IPS DF 6.9 (cell line): ENCODE results near the gene S100A14.
"Not testable (repeated sequence)": the region's sequence is repeated elsewhere in the genome, so short reads cannot be mapped to it uniquely, and the experiment has no call there.

Experiments used
- DNase-seq: peaks from one replicate; pipeline ENCODE4 v3.0.0-alpha.2; 2013; ENCODE audit warnings: low read depth, low spot score
- H3K27ac ChIP-seq: one replicate; pipeline ENCODE4 v1.5.1; 2013; ENCODE audit warnings: low read length, control low read depth
- H3K27me3 ChIP-seq: 2 replicates; pipeline ENCODE4 v1.6.1; 2013; ENCODE audit warnings: mild to moderate bottlenecking, low read length; ENCODE audit not compliant: control insufficient read depth, insufficient read depth
- H3K36me3 ChIP-seq: 2 replicates; pipeline ENCODE4 v1.6.1; 2013; ENCODE audit warnings: low read length; ENCODE audit not compliant: control insufficient read depth, insufficient read depth
- H3K4me1 ChIP-seq: 2 replicates; pipeline ENCODE4 v1.6.1; 2013; ENCODE audit warnings: low read length; ENCODE audit not compliant: control insufficient read depth, insufficient read depth
- H3K4me3 ChIP-seq: 2 replicates; pipeline ENCODE4 v1.5.1; 2013; ENCODE audit warnings: mild to moderate bottlenecking, low read length
- H3K9me3 ChIP-seq: 2 replicates; pipeline ENCODE4 v1.6.1; 2013; ENCODE audit warnings: low read length, inconsistent platforms; ENCODE audit not compliant: control insufficient read depth, insufficient read depth
- WGBS: extraction: QIAGEN DNeasy Blood & Tissue Kit; methylation state at CpG from one replicate; pipeline ENCODE4 v1.1.7; 2013; ENCODE audit warnings: mixed read lengths, missing lambda C conversion rate; ENCODE audit not compliant: insufficient read length, insufficient coverage; 5-methylcytosine and 5-hydroxymethylcytosine counted together

Gene S100A14

DNA sequence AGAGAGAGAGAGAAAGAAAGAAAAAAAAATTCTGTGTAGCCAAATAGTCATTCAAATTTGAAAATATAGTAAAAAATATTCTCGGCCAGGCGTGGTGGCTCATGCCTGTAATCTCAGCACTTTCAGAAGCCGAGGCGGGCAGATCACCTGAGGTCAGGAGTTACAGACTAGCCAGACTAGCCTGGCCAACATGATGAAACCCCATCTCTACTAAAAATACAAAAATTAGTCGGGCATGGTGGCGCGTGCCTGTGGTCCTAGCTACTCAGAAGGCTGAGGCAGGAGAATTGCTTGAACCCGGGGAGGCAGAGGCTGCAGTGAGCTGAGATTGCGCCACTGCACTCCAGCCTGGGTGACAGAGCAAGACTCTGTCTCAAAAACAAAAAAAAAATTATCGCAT lies 28.1 kb downstream of the S100A14 start:
- not testable (repeated sequence) for H3K36me3 ChIP-seq, H3K4me3 ChIP-seq, H3K9me3 ChIP-seq, H3K4me1 ChIP-seq, H3K27ac ChIP-seq, DNase-seq, H3K27me3 ChIP-seq
- WGBS = no CpG with 5 or more reads among the region's 10 CpGs

DNA sequence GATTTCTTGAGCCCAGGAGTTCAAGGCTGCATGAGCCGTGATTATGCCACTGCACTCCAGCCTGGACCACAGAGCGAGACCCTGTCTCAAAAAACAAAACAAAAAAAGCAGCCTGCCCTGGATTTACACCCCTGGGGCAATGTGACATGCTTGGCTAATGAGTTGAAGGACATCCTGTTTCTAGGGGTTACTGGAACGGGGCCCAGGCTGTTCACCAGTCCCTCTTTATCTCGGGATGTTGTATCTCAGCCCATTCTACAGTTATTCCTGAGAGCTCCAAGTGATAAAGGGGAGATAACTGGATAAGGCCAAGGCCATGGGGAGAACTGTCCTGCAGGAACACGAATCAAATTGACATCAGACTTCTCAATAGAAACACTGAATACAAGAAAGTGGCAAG lies 28.8 kb downstream of the S100A14 start:
- Histone ChIP-seq H3K9me3 (no peaks in the 10 kb centered on the region), H3K27ac (no peak overlapping the region), H3K27me3 (no peaks in the 10 kb centered on the region), H3K4me3 (no peak overlapping the region), H3K4me1 (no peaks in the 10 kb centered on the region), H3K36me3 (no peaks in the 10 kb centered on the region)
- DNase-seq = no peak
- no CpG with 5 or more reads among the region's 5 CpGs for WGBS

DNA sequence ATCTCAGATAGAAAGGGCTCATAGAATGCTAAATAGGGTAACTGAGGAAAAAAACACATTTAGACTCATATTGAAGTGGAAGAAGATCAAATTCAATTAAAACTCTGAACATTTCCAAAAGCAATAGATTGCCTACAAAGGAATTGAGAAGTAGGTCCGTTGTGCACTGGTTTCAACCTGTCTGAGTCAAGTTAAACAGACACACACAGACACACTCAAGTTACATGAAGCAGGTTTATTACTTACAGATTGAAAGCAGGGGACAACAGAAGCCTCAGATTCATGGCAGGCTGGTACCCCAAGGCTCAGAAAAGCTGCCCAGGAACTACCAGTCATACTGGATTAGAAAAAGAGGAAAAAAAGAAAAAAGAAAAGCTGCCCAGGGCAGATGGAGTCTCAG lies 29.8 kb downstream of the S100A14 start:
- Histone ChIP-seq H3K4me3 (no peak overlapping the region), H3K27ac (no peak overlapping the region), H3K36me3 (no peaks in the 10 kb centered on the region), H3K4me1 (no peaks in the 10 kb centered on the region), H3K27me3 (no peaks in the 10 kb centered on the region), H3K9me3 (no peaks in the 10 kb centered on the region)
- DNase-seq = no peak
- WGBS = no CpG with 5 or more reads among the region's 1 CpG

DNA sequence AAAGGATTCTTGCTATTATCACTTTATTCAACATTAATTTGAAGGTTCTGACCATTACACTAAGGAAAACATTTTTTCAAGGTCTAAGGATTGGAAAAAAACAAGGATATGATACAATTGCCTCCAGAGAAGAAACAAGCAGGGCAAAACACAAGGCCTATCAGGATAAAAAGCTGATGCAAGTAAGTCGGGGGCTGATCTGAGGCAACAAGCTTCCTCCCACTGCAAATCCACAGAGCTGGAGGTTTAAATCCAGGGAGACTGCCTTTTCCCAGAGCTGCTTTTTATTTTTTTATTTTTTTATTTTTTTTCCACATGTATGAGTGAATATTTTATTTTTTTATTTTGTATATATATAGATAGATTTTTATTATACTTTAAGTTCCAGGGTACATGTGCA lies 31.1 kb downstream of the S100A14 start:
- Histone ChIP-seq H3K27ac (no peak overlapping the region), H3K27me3 (no peaks in the 10 kb centered on the region), H3K36me3 (no peaks in the 10 kb centered on the region), H3K9me3 (no peaks in the 10 kb centered on the region), H3K4me1 (no peaks in the 10 kb centered on the region), H3K4me3 (no peak overlapping the region)
- DNase-seq = no peak
- no CpG with 5 or more reads among the region's 1 CpG for WGBS

DNA sequence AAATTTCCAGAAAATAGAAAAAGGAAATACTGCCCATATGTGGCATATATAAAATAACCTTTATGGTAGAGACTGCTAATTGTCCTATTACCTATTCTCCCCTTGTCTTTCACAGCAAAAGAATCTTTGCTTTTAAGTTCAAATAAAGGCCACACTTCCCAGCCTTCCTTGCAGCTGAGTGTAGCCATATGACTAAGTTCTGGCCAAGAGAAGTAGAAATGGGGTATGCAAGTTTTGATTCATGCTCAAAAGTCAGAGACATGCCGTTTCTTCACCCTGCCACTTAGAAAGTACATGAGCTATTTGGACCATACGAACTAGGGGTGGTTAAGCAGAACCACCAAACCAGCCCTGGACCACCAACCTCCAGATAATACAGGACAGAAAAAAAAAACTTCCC lies 32.1 kb downstream of the S100A14 start:
- Histone ChIP-seq H3K36me3 (no peaks in the 10 kb centered on the region), H3K27ac (no peak overlapping the region), H3K4me3 (no peak overlapping the region), H3K27me3 (no peaks in the 10 kb centered on the region), H3K9me3 (no peaks in the 10 kb centered on the region), H3K4me1 (no peaks in the 10 kb centered on the region)
- no CpG with 5 or more reads among the region's 2 CpGs for WGBS
- no peak for DNase-seq

DNA sequence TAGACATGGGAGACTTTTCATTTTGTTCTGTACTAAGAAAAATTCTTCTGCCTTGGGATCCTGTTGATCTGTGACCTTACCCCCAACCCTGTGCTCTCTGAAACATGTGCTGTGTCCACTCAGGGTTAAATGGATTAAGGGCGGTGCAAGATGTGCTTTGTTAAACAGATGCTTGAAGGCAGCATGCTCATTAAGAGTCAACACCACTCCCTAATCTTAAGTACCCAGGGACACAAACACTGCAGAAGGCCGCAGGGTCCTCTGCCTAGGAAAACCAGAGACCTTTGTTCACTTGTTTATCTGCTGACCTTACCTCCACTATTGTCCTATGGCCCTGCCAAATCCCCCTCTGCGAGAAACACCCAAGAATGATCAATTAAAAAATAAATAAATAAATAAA lies 32.6 kb downstream of the S100A14 start:
- WGBS = no CpG with 5 or more reads among the region's 3 CpGs
- DNase-seq, H3K4me1 ChIP-seq: not testable (repeated sequence)

DNA sequence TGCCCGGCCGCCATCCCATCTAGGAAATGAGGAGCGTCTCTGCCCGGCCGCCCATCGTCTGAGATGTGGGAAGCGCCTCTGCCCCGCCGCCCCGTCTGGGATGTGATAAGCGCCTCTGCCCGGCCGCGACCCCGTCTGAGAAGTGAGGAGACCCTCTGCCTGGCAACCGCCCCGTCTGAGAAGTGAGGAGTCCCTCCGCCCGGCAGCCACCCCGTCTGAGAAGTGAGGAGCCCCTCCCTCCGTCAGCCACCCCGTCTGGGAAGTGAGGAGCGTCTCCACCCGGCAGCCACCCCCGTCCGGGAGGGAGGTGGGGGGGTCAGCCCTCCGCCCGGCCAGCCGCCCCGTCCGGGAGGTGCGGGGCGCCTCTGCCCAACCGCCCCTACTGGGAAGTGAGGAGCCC lies 33.3 kb downstream of the S100A14 start:
- WGBS = no CpG with 5 or more reads among the region's 34 CpGs

More for the DNA sequence above, 32.6 kb downstream of the S100A14 start:
- not testable (repeated sequence) for H3K36me3 ChIP-seq, H3K9me3 ChIP-seq, H3K27me3 ChIP-seq, H3K27ac ChIP-seq, H3K4me3 ChIP-seq

DNA sequence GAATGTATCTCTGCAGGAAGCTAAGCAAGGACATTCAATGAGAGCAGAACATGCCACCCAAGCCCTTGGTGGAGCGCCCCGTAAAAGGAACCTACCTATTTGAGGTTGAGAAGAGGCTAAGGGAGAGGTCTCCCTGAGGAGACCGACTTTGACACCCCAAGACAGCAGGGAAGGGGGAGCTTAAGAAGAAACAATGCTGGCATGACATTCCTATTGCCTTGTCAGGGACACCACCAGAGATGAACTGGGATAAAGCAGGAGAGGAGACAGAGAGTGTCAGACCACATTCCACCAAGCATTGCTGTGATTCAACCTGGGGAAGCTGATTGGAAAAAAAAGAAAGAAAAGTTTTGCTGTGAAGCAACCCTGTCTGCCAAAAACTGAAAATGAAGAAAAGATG lies 37.2 kb downstream of the S100A14 start:
- no CpG with 5 or more reads among the region's 3 CpGs for WGBS
- no peak overlapping the region for H3K27ac ChIP-seq
- DNase-seq = no peak

More for the DNA sequence above, 33.3 kb downstream of the S100A14 start:
- not testable (repeated sequence) for H3K9me3 ChIP-seq, H3K4me3 ChIP-seq, H3K27me3 ChIP-seq, H3K4me1 ChIP-seq, H3K36me3 ChIP-seq, H3K27ac ChIP-seq, DNase-seq

DNA sequence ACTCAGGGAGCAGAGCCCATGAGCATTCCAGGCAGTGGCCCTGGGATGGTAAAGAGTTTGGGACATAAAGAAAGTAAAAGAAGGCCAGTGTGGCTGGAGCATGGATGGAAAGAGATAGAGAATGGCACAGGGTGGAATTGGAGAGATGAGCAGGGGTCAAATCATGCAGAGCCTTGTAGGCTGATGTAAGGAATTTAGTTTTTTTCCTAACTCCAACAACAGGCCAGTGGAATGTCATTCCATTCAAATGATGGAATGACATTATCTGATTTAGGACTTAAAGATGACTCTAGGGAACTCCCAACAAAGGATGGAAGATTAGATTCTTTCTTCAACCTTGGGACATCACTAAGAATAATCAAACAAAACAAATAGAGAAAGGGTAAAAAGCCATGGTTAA lies 37.6 kb downstream of the S100A14 start:
- no peak overlapping the region for H3K27ac ChIP-seq
- no peak for DNase-seq
- H3K9me3 ChIP-seq = no peaks in the 10 kb centered on the region
- no peaks in the 10 kb centered on the region for H3K27me3 ChIP-seq
- H3K4me1 ChIP-seq = no peaks in the 10 kb centered on the region
- H3K36me3 ChIP-seq = no peaks in the 10 kb centered on the region
- H3K4me3 ChIP-seq = no peak overlapping the region

More for the DNA sequence above, 37.2 kb downstream of the S100A14 start:
- H3K36me3 ChIP-seq = no peaks in the 10 kb centered on the region
- H3K27me3 ChIP-seq = no peaks in the 10 kb centered on the region
- no peak overlapping the region for H3K4me3 ChIP-seq
- H3K9me3 ChIP-seq = no peaks in the 10 kb centered on the region
- no peaks in the 10 kb centered on the region for H3K4me1 ChIP-seq

DNA sequence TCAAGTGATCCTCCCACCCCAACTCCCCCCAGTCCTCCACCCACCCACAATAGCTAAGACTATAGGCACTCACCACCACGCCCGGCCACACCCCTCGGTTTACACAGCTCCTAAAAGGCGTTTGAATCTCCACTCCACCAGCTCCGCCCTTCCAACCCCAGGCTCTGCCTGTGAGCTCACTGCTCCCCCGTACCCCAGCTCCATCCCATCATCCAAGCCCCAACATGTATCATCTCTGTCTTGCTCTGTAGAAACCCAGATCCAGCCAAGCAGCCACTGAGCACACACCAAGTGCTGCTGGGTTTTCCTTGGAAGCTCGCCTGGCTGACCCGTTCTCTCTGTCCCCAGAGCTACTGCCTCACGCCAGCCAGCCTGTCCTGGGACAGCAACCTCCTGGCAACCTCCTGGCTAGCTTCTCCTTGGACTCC lies 38.5 kb downstream of the S100A14 start:
- no peak for DNase-seq
- Histone ChIP-seq H3K4me1 (no peaks in the 10 kb centered on the region), H3K36me3 (no peaks in the 10 kb centered on the region), H3K27me3 (no peaks in the 10 kb centered on the region), H3K27ac (no peak overlapping the region), H3K9me3 (no peaks in the 10 kb centered on the region), H3K4me3 (no peak overlapping the region)
- no CpG with 5 or more reads among the region's 9 CpGs for WGBS

DNA sequence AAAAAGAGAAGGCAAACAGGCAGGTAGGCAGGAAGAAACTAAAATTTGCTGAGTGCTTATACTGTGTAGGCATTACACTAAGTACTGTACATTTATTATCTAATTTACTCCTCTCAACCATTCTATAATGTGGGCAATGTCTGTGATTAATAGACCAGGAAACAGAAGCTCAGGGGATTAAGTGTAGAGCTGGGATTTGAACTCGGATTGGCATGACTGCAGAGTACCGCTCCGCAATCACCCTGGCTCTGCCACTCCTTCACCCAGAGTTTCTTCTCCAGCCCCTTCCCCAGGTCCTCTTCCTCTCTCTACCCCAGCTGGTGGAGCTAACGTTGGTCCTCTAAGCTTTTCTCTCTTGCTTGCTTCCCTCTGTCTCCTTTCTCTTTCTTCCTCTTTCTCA lies 39.0 kb downstream of the S100A14 start:
- no peak overlapping the region for H3K27ac ChIP-seq
- WGBS = no CpG with 5 or more reads among the region's 4 CpGs
- no peaks in the 10 kb centered on the region for H3K36me3 ChIP-seq
- no peak for DNase-seq
- H3K4me3 ChIP-seq = no peak overlapping the region
- no peaks in the 10 kb centered on the region for H3K9me3 ChIP-seq
- no peaks in the 10 kb centered on the region for H3K4me1 ChIP-seq
- H3K27me3 ChIP-seq = no peaks in the 10 kb centered on the region
